Astrocyte of the hippocampus (primary cell): ENCODE results near the gene CHRNA9.
"Not testable (repeated sequence)": the region's sequence is repeated elsewhere in the genome, so short reads cannot be mapped to it uniquely, and the experiment has no call there.

Source experiments
- DNase-seq: peaks from one replicate; pipeline ENCODE4 v3.0.0; 2011; ENCODE audit warnings: low read depth, low spot score

Gene CHRNA9, protein sequence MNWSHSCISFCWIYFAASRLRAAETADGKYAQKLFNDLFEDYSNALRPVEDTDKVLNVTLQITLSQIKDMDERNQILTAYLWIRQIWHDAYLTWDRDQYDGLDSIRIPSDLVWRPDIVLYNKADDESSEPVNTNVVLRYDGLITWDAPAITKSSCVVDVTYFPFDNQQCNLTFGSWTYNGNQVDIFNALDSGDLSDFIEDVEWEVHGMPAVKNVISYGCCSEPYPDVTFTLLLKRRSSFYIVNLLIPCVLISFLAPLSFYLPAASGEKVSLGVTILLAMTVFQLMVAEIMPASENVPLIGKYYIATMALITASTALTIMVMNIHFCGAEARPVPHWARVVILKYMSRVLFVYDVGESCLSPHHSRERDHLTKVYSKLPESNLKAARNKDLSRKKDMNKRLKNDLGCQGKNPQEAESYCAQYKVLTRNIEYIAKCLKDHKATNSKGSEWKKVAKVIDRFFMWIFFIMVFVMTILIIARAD

DNA sequence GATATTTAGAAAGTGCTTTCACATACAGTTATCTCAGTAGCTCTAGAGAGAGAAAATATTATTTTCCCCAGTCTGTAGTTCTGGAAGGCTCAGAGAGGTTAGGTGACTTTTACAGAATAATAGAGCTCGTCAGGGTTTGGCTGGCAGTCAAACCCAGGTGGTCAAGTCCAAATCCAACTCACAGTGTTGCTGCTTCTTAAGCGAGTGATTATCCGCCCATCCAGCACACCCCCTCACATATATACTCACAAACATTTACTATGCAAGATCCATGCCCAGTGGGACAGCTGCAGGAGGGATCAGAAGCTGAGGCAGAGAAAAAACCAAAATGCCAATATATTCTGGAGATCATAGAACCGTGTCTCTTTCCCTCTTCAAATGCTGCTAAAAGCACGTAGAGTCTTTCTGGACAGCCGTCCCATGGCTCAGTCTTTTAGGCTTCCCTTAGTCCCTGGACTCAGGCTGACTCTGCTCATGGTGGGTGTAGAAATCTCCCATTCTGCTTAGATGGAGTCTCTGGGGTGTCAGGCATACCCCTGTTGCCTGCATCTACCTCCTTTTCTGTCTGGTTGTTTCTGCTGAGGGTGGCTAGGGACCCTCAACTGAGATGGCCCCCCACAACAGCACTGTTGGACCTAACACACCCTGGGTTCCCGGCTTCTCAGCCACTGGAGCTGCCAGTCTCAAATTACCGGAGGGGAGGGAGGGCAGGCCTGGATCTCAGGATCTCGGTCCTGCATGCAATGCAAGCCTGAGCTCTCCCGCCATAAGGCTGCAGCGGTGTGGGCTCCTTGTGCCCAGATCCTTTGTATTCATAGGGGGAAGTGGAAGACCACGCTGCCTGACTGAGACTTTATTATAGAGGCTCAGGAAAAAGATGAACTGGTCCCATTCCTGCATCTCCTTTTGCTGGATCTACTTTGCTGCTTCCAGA lies at the start of gene CHRNA9:
TSS of gene CHRNA9 (plus strand) at position 743 of the 934 bp plus-strand sequence. CDS start at position 878, 135 bp downstream.
- DNase-seq = peak; percentile 48

DNA sequence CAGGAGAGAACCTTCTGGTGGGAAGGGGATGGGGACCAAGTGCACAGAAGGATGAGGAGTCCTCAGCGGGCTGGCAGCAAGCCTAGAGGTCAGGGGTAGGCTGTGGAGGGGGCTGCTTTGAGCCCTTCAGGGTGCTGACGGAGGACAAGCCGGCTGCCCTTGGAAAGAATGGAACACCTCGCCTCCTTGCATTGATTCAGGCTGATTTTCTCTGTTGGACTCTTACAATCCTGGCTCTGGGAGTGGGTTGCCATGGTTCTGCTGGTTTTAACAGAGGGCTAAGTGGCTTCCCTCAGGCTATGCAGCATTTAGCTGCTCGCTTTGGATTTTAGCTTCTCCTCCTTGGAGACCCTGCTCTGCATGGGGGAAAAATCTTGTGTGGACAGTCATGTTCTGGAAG lies 49.4 kb upstream of the CHRNA9 start:
- no peak for DNase-seq

DNA sequence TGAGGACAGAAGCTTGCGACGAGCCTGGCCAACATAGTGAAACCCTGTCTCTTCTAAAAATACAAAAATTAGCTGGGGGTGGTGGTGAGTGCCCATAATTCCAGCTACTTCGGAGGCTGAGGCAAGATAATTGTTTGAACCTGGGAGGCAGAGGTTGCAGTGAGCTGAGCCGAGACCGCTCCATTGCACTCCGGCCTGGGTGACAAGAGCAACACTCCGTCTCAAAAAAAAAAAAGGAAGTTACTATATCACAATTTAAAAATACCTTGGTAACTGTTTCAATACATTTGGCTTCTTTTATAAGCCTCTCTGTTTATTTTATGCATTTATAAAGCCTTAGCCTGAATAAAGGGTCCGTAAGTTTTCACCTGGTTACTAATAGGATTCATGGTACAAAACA lies 46.6 kb upstream of the CHRNA9 start:
- no peak for DNase-seq

DNA sequence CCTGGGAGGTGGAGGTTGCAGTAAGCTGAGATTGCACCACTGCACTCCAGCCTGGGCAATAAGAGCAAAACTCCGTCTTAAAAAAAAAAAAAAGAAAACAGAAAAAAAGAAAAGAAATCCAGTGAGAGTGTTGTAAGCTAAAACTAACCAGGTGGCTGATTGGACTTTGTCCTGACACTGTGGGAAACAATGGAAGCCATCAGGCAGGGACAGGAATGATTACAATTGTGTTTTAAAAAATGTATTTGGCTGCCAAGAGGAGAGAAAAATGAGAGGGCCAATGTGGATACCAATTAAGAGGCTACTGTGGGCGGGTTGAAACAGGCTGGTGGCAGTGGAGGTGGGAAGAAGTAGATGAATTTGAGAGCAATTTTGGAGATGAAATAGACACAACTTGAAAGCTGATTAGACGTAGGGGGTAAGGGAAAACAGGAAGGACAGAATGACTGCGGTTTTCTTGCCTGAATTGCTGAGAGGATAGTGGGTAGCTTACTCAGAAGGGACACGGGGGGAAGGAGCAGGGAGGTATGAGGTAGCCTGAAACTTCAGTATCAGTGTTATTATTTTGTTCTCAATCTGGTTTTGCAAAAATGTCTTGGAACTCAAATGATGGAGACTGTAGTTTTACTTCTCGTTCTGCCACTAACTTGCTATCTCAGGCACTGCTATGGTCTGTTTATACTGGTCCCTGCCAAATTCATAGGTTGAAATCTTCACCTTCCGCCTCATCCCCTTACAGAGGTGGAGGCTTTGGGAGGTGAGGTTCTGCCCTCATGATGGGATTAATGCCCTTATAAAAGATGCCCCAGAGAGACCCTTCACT lies 45.6 kb upstream of the CHRNA9 start:
- no peak for DNase-seq

DNA sequence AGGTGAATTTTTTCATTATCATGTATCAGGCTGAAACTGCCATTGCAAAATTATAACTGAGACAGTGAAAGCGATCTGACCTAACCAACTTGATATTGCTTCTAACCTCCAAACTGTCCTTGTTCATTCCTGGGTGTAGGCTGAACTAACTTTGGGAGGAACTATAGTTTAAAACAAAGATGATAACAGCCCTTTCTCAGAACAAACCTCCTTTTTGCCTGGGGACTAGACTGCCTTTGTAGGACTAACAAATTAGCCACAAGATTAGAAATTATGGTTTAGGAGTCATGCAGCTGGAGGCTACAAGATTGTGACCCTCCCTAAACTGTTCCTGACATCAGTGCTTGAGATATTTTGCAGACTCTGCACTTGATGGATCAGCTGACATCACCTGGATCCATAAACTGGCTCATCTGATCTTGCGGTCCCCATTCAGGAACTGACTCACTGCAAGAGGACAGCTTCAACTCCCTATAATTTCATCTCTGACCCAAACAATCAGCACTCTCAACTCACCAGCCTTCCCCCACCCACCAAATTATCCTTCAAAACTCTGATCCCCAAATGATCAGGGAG lies 44.4 kb upstream of the CHRNA9 start:
- DNase-seq = not testable (repeated sequence)

DNA sequence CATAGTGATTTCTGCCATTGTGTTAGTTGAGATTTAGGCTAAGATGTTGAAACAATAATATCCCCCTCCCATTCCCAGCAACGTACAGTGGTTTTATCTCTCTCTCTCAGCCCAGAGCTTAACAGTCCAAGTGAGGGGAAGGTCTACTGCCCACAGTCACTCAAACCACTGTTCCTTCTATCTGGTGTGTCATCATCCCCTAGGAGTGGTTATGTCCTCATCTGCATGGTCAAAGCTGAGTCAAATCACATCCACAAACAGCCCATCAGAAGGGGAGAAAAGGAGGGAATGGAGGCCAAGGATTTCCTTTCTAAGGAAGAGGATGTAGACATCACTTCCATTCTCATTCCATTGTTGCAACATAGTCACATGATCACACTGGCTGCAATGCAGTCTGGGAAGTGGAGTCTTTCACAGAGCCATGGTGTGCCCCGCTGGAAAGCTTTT lies 42.8 kb upstream of the CHRNA9 start:
- DNase-seq = no peak

DNA sequence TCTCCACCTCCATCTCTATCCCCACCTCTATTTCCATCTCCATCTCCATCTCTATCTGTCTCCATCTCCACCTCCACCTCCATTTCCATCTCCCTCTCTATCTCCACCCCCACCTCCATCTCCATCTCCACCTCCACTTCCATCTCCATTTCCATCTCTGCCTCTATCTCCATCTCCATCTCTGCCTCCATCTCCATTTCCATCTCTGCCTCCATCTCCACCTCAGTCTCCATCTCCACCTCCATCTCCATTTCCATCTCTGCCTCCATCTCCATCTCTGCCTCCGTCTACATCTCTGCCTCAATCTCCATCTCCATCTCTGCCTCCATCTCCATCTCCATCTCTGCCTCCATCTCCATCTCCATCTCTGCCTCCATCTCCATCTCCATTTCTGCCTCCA lies 40.8 kb upstream of the CHRNA9 start:
- no peak for DNase-seq

DNA sequence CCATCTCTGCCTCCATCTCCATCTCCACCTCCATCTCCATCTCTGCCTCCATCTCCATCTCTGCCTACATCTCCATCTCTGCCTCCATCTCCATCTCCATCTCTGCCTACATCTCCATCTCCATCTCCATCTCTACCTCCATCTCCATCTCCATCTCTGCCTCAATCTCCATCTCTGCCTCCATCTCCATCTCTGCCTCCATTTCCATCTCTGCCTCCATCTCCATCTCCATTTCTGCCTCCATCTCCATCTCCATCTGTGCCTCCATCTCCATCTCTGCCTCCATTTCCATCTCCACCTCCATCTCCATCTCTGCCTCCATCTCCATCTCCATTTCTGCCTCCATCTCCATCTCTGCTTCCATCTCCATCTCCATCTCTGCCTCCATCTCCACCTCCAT lies 40.1 kb upstream of the CHRNA9 start:
- DNase-seq = not testable (repeated sequence)

DNA sequence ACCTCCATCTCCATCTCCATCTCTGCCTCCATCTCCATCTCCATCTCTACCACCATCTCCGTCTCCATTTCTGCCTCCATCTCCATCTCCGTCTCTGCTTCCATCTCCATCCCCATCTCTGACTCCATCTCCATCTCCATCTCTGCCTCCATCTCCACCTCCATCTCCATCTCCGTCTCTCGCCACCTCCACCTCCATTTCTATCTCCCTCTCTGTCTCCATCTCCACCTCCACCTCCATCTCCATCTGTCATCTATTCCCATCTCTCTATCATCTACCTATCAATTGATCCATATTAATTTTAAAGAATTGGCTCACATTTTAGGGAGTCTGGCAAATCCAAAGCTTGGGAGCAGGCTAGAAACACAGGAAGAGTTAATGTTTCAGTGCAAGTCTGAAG lies 39.6 kb upstream of the CHRNA9 start:
- no peak for DNase-seq

DNA sequence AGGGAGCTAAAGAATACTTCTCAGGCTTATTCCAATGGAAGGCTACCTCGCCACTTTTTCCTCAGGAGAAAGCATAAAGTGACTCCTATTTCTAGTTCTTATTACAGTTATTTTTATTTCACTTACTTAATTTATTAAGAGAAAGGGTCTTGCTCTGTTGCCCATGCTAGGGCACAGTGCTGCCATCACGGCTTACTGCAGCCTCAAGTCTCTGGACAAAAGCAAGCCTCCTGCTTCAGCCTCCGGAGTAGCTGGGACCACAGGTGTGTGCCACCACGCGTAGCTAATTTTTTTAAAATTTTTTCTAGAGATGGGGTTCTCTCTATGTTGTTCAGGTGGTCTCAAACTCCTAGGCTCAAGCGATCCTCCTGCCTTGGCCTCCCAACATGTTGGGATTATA lies 36.0 kb upstream of the CHRNA9 start:
- no peak for DNase-seq

DNA sequence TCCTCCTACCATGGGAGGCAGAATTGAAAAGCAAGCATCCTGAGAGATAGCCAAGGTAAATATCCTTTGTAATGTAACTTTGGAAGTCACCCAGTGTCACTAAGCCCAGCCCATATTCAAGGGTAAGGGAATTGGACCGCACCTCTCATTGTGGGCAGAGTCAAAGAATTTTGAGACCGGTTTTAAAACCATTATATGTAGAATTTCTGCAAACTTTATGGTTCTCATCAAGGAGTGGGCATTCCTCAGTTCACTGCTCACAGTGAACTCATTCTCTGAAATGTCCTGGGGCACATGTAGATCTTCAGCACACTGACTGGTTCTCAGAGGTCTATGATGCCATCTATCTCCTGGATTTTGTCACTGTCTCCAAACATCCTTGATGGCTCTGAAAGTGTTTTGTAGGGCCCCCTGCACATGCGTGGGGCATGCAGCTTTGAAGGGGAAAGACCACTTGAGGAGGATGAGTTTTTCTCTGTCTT lies 35.3 kb upstream of the CHRNA9 start:
- DNase-seq = no peak

DNA sequence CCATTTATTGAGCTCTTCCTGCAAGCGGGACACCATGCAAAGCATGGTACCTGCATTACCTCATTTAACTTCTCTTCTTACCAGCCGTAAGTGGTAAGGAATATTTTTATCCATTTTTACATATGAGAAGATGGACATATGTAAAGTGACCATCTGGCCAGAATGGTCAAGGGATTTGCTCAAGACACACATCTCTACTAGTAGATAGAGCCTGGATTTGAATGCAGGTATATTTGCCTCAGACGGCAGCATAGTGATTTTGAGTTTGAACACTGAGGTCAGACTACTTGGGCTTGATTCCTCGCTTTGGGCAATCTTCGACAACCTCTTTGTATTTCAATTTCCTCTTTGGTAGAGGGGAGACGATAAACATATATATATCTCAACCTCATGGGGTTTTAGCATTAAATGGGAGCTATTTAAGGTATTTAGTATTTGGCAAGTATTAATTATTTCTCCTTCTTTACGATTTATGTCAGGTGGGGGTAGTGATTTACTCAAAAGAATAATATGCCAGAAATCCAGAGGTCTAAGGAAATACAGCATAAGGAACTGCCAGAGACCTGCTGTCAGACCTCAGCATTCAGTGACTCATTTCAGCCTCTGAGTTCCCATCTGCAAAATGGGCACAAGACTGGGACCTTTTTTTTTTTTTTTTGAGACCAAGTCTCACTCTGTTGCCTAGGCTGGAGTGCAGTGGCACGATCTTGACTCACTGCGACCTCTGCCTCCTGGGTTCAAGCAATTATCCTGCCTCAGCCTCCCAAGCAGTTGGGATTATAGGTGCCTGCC lies 34.6 kb upstream of the CHRNA9 start:
- no peak for DNase-seq

DNA sequence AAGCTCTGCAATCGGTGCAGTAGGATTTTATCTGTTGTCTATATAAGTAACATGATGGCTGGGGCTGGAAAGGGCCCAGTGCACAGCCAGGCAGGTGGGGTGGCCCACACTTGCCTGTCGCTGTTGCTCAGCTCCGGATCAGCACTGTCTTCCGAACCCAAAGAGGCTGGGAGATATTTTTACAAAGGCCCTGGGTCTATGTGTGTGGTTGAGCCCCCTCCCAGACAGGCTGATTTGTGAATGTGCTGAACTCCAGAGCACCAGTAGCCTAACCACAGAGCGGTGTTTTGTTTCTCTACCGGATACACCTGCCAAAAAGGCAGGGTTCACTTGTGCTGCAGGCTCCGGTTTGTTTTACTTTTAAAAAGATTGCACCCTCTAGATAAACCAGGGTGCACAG lies 33.5 kb upstream of the CHRNA9 start:
- DNase-seq = no peak

DNA sequence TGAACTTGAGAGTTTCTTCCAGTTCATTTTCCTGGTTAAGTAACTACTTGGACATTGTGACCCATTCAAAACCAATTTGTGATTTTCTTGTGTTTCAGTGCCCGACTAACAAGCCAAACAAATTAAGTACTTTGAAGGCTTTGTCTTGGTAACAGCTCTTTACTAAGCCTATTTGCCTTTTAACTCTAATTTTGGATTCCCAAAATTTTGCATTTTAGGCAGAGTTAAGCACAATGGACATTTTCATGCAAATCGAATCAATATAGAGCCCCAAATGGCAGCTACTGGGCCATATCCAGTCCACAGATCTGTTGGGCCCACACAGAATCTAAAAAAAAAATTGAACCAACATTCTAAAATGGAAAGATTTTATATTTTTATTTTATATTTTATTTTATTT lies 31.4 kb upstream of the CHRNA9 start:
- no peak for DNase-seq

DNA sequence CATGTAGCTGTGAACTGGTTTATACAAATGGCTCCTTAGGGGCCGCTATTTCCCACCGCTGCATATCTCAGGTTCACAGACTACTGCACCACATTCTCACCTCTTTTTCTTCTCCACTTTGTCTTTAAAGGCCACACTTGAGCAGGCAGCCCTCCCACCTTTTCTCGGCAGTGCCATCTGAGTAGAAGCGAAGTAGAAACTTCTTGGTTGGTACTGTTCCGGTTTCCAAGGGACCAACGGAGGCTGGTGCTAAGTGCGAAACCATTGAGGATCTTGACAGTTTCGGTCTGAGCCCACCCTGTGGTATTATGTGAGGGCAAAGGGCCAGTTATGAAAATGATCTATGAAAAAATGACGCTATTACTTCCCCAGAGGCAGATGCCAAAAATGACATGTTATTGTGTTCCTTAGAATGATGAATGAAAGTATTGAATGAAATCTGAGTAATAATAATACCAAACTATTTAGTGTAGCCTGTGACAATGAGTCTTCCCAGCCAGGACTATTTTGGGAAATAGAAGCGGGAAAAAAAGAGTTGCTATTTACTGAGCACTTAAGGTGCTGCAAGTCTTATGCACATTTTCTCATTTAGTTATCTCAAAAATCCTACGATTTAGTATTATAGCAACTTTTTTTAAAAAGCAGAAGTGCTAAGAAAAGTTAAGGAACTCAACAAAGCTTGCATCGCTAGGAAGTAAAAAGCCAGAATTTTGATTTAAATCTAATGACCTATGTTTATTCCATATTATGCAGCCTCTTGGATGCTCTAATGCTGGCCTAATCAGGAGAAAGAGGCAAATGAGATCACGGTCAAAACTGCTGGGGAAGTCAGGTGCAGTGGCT lies 29.6 kb upstream of the CHRNA9 start:
- no peak for DNase-seq

DNA sequence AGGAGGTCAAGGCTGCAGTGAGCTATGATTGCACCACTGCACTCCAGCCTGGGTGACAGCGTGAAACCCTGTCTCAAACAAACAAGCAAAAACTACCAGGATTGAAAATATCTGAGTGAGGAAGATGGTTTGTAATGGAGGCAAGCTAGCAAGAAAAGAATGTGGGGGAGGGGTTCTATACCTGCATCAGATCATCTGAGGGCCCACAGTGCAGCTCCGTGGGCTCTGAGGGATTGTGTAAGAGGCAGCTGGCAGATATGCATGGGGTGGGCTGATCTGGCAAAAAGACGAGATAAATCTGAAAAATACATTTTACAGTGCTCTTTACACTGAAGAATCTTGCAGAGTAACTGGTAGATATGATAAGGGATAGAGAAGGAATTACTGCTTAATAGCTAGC lies 28.9 kb upstream of the CHRNA9 start:
- DNase-seq = no peak

DNA sequence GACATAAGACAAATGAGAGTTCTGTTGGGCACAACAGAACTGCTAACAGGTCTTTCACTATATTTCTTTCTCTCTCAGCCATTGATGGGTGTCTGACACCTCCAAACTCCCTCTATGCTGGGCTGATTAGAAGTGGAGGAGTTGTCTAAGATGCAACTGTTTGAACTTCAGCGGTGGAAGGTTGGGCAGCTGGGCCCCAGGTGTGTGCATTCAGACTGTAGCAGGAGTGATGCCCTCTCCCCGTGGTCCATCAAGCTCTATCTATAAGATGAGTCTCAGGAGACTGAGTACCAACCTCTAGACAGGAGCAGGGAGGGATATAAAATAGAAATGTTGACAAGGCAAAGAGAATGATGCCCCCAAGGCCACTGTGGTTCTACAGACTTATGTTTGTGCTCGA lies 28.2 kb upstream of the CHRNA9 start:
- no peak for DNase-seq

DNA sequence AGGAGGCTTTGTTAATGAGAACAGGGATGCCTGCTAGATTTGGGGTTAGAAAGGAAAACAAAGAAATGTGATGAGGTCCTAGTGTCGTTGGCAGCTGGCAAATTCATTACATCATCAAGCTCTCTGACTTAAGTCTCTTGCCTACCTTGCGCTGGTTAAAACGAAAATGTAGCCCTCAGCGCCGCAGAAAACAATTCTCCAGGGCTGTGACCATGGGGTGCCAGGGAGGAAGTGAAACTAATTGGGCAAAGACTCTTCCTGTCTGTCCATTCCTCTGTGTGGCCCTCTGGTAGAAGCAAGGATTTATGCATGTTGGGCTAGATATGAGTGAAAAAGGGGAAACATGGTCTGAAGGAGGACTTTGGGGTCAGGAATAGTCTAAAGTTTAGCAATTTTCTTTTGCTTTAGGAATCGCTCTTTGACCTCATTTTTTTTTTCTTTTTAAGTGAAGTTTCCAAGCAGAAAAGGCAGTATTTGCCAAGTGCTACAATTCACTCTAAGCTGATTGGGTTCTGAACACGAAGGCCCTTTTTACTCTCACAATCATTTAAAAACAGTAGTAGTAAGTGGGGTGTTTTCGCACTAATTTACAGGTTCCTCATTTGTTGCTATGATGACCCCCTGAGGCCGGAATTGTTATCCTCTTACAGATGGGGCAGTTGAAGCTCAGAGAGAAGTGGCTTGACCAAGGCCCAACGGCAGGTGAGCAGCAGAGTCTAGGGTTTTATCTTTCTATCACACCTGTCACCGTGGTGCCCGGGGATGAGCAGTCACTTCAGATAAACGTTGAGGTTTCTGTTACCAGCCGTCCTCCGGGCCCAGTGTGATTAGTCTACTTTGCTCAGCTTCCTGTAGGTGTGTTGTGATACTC lies 27.3 kb upstream of the CHRNA9 start:
- no peak for DNase-seq
